ENCODE results near the gene RARS2.

- no peak for TF ChIP-seq CTCF (IDR thresholded peaks at IDR 0.05; ENCODE audit: poor library complexity)
- no peak for TF ChIP-seq EZH2 (IDR thresholded peaks at IDR 0.05; ENCODE audit: borderline replicate concordance)
- TF ChIP-seq EZH2phosphoT487 (IDR thresholded peaks at IDR 0.05; ENCODE audit: low read depth, severe bottlenecking, unreplicated experiment): no peak
Observed at GRCh38 chr6:87575423-87575822, 14.4 kb downstream of the RARS2 start.
